Measurements from ENCODE around the gene FZD1.

DNA sequence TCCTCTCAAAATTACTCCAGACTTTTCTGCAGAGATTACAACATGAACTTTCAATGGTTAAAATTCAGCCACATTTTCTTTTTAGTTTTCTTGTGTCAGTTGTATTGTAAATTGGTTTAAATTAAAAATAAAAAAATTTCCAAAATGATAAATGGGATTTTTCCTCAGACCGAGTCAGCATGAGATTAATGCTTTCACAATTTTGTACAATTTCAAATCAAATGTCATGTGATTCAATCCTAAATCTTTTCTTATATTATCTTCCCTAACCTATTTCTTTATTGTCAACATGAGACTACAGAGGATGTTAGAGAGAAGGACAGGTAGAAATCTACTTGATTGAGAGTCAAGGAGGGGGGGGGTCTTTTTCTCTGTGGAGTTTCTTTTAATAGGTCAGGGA is 33.7 kb downstream of the FZD1 start:
- TF ChIP-seq, protein P1, sequence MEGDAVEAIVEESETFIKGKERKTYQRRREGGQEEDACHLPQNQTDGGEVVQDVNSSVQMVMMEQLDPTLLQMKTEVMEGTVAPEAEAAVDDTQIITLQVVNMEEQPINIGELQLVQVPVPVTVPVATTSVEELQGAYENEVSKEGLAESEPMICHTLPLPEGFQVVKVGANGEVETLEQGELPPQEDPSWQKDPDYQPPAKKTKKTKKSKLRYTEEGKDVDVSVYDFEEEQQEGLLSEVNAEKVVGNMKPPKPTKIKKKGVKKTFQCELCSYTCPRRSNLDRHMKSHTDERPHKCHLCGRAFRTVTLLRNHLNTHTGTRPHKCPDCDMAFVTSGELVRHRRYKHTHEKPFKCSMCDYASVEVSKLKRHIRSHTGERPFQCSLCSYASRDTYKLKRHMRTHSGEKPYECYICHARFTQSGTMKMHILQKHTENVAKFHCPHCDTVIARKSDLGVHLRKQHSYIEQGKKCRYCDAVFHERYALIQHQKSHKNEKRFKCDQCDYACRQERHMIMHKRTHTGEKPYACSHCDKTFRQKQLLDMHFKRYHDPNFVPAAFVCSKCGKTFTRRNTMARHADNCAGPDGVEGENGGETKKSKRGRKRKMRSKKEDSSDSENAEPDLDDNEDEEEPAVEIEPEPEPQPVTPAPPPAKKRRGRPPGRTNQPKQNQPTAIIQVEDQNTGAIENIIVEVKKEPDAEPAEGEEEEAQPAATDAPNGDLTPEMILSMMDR (IDR thresholded peaks at IDR 0.05), result no peak
- TF ChIP-seq POLR2A (IDR thresholded peaks at IDR 0.05), result no peak
